HG03378 (cell line): ENCODE data around the gene SPDYE11.
"Not testable (repeated sequence)": the region's sequence is repeated elsewhere in the genome, so short reads cannot be mapped to it uniquely, and the experiment has no call there.

ENCODE experiments used
- ATAC-seq: cut with Tn5 transposase; IDR thresholded peaks from one replicate; pipeline ENCODE4 v1.9.1; 2021; ENCODE audit warnings: mild to moderate bottlenecking, moderate library complexity; ENCODE audit not compliant: unreplicated experiment

Gene SPDYE11, protein sequence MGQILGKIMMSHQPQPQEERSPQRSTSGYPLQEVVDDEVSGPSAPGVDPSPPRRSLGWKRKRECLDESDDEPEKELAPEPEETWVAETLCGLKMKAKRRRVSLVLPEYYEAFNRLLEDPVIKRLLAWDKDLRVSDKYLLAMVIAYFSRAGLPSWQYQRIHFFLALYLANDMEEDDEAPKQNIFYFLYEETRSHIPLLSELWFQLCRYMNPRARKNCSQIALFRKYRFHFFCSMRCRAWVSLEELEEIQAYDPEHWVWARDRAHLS

DNA sequence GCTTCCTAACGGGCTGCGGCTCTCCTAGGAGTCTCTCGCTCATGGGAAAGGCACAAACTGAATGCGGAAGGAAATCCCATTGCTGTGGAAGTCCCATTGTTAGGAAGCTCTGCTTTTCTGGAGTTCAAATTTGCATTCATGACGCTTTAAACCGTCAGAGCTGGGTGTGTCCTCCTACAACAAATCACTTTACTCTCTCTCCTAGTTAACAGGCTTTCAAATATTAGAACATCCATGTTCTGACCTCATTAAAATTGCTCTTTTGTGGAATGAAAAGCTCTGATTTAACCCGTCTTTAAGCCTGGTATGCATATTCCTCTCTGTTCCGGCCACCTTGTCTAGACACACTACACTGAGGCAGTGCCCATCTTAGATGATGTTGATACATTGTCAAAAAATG, at the start of gene SPDYE11:
Gene SPDYE11, minus strand, starts transcription at position 101 of the 400 bp plus-strand sequence. CDS start 1,800 bp downstream, outside the sequence.
- ATAC-seq, result not testable (repeated sequence)

DNA sequence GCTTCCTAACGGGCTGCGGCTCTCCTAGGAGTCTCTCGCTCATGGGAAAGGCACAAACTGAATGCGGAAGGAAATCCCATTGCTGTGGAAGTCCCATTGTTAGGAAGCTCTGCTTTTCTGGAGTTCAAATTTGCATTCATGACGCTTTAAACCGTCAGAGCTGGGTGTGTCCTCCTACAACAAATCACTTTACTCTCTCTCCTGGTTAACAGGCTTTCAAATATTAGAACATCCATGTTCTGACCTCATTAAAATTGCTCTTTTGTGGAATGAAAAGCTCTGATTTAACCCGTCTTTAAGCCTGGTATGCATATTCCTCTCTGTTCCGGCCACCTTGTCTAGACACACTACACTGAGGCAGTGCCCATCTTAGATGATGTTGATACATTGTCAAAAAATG, 28.2 kb upstream of the SPDYE11 start, which contains the start of gene SPDYE9:
Gene SPDYE9, minus strand, starts transcription at position 101 of the 400 bp plus-strand sequence. CDS start 1,800 bp downstream, outside the sequence.
- ATAC-seq, result not testable (repeated sequence)

DNA sequence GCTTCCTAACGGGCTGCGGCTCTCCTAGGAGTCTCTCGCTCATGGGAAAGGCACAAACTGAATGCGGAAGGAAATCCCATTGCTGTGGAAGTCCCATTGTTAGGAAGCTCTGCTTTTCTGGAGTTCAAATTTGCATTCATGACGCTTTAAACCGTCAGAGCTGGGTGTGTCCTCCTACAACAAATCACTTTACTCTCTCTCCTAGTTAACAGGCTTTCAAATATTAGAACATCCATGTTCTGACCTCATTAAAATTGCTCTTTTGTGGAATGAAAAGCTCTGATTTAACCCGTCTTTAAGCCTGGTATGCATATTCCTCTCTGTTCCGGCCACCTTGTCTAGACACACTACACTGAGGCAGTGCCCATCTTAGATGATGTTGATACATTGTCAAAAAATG, 28.0 kb downstream of the SPDYE11 start, which contains the start of gene SPDYE8:
Gene SPDYE8, minus strand, starts transcription at position 101 of the 400 bp plus-strand sequence. CDS start 1,800 bp downstream, outside the sequence.
- ATAC-seq, result not testable (repeated sequence)

DNA sequence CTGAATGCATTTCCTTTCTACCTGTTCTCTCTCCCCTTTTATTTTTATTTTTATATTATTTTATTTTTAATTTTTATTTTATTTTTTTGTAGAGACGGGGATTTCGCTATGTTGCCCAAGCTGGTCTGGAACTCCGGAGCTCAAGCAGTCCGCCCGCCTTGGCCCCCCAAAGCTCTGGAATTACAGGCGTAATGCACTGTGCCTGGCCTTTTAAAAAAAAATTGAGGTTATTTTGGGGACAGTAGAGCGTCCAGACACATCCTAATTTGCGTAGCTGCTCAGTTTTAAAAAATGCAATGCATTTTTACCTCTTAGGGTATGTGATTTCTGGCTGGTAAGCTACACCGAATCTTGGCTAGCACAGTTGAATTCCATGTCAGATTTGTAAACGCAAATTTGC, 51.2 kb downstream of the SPDYE11 start:
- not testable (repeated sequence) for ATAC-seq

DNA sequence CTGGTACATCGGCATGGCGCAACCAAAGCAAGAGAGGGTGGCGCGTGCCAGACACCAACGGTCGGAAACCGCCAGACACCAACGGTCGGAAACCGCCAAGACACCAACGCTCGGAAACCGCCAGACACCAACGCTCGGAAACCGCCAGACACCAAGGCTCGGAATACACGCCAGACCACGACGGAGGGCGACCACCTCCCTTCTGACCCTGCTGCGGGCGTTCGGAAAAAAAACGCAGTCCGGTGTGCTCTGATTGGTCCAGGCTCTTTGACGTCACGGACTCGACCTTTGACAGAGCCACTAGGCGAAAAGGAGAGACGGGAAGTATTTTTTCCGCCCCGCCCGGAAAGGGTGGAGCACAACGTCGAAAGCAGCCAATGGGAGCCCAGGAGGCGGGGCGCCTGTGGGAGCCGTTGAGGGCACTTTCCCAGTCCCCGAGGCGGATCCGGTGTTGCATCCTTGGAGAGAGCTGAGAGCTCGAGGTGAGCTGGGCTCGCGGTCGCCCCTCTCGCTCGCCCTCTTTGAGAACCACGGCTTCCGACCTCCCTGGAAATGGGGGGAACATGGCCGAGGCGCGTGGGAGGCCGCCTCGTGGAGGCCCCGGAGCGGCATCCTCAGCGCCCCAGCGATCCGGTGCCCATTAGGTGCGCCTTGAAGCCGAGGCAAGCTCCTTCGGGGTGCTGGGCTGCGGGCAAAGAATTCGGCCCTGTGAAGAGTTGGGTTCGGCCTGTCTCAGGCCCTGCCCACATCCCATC, 51.8 kb downstream of the SPDYE11 start:
- ATAC-seq, result peak; percentile 72

DNA sequence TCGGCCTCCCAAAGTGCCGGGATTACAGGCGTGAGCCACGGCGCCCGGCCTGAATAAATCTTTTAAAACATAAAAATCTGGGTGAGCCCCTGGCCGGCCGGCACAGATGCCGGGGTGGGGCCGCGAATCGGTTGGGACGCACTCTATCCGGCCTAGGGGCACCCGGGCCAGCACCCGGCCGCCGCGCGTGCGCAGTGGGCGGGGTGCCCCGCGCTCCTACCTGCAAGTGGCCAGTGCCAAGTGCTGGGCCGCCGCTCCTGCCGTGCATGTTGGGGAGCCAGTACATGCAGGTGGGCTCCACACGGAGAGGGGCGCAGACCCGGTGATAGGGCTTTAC, 52.4 kb downstream of the SPDYE11 start:
- peak; percentile 58 for ATAC-seq

DNA sequence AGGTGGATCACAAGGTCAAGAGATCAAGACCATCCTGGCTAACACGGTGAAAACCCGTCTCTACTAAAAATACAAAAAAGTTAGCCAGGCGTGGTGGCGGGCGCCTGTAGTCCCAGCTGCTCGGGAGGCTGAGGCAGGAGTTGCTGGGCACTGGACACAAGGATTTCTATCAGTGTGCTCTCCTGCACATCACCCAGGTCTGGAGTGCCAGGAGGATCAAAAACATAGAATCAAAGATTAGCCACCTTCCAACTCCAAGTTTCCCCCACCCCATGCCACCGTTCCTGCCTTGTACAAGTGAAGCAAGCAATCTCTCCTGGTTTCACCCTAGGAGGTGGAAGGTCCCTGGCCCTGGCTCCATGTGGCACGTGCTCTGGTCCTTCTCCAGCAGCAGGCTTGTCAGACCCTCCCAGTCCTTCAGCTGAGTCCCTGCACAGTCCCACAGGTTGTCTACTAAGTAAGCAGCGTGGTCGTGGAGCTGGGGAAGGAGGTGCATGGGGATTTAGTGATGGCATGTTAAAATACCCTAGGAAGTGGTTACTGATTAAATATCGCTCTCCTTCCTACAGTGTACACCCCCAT, 59.7 kb downstream of the SPDYE11 start:
- not testable (repeated sequence) for ATAC-seq
